Esophagus mucosa (tissue), 1 donor: ENCODE measurements around the gene NPAS2. TPM values are rescaled to one million over a fixed set of nuclear protein-coding genes. Genes with fewer than 3 reads are reported as not detected.

ENCODE experiments used
- ATAC-seq: fragments of 200-7000 bp; cut with Tn5 transposase; one replicate; pipeline ENCODE4 v1.9.1; 2020
- total RNA-seq: library from RNA; stranded (reverse); gene quantifications from one replicate; pipeline ENCODE4 v1.2.4, GENCODE V29; 2023
- donor health status: DM: yes; HTN: yes; CAD: no.

NPAS2 gene
- total RNA-seq, 1 donor from 2014 or later = 63.6 TPM

- ATAC-seq = no peak
Measured at GRCh38 chr2:101025561-101025960, 205.6 kb downstream of the NPAS2 start.

- no peak for ATAC-seq
Measured at GRCh38 chr2:101026253-101026701, 206.3 kb downstream of the NPAS2 start.

- no peak for ATAC-seq
Measured at GRCh38 chr2:101026923-101027469, 207.1 kb downstream of the NPAS2 start.

- no peak for ATAC-seq
Measured at GRCh38 chr2:101027852-101028251, 207.9 kb downstream of the NPAS2 start.

- ATAC-seq = no peak
Measured at GRCh38 chr2:101030866-101031554, 211.1 kb downstream of the NPAS2 start.

GRCh38 chr2:101032084-101032776, 212.3 kb downstream of the NPAS2 start:
- ATAC-seq = peak; percentile 27

GRCh38 chr2:101036562-101036961, 216.6 kb downstream of the NPAS2 start:
- ATAC-seq = no peak

- ATAC-seq = no peak
Measured at GRCh38 chr2:101037161-101037755, 217.3 kb downstream of the NPAS2 start.

GRCh38 chr2:101038455-101039255, 218.7 kb downstream of the NPAS2 start:
- peak; percentile 58 for ATAC-seq

- ATAC-seq = no peak
Measured at GRCh38 chr2:101040072-101040471, 220.1 kb downstream of the NPAS2 start.

- ATAC-seq = no peak
Measured at GRCh38 chr2:101040761-101041160, 220.8 kb downstream of the NPAS2 start.

- no peak for ATAC-seq
Measured at GRCh38 chr2:101041413-101041812, 221.5 kb downstream of the NPAS2 start.

- ATAC-seq = no peak
Measured at GRCh38 chr2:101045330-101045729, 225.4 kb downstream of the NPAS2 start.

Other genes starting within 250 kb of the NPAS2 start
- gene RPL31, start 182.2 kb downstream of the NPAS2 start, total RNA-seq = 1,141 TPM